GM12872 (cell line): ENCODE measurements around the gene SKAP1.
A peak's percentile ranks its signal among the peaks of the same experiment; 100 is the strongest.

Experiments used
- CTCF ChIP-seq: IDR thresholded peaks from 3 replicates; pipeline ENCODE4 v1.5.1; 2011; ENCODE audit warnings: low read depth, mild to moderate bottlenecking, low read length, moderate library complexity; ENCODE audit not compliant: insufficient read depth

SKAP1 gene

GRCh38 chr17:48184721-48185120 is 245.3 kb downstream of the SKAP1 start:
- TF ChIP-seq CTCF: no peak

- peak; percentile 30; the same call in 2 of the 3 replicates for TF ChIP-seq CTCF
Measured at GRCh38 chr17:48181653-48182052, 248.4 kb downstream of the SKAP1 start.

- no peak for TF ChIP-seq CTCF
Measured at GRCh38 chr17:48180842-48181629, 249.0 kb downstream of the SKAP1 start.

- TF ChIP-seq CTCF: no peak
Measured at GRCh38 chr17:48179071-48179945, 250.7 kb downstream of the SKAP1 start.

- no peak for TF ChIP-seq CTCF
Measured at GRCh38 chr17:48178317-48178716, 251.7 kb downstream of the SKAP1 start.

- TF ChIP-seq CTCF: no peak
Measured at GRCh38 chr17:48177816-48178215, 252.2 kb downstream of the SKAP1 start.

GRCh38 chr17:48176471-48176855 is 253.6 kb downstream of the SKAP1 start:
- no peak for TF ChIP-seq CTCF
